ENCODE measurements around the gene SIRPA.

DNA sequence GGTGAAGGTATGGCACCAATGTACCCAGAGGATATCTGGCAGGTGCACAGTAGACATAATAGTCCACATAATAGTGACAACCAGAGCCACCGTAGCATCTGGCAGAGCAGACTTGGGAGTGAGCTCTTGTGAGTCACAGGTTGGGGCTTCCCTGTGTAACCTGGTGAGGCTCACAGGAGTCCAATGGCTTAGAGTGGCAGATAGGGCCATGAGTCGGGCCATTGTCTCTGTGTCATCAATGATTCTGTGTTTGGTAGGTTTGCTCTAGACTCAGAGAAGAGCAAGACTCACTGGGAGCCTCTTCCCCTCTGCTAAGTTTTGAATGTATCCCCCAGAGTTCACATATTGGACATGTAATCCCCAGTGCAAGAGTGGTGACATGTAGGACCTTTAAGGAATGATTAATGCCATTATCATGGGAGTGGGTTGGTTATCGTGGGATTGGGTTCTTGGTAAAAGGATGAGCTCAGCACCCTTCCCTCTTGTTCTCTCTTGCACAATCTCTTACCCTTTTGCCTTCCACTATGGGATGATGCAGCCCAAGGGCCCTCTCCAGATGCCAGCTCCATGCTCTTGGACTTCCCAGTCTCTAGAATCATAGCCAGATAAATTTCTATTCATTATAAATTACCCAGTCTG is 22.6 kb upstream of the SIRPA start:
- TF ChIP-seq NFYB (IDR thresholded peaks at IDR 0.05; ENCODE audit: insufficient read depth, low read depth, low read length) = no peak
- no peak for TF ChIP-seq BRCA1 (IDR thresholded peaks at IDR 0.05; ENCODE audit: low read depth, low read length)
- TF ChIP-seq, protein P1, sequence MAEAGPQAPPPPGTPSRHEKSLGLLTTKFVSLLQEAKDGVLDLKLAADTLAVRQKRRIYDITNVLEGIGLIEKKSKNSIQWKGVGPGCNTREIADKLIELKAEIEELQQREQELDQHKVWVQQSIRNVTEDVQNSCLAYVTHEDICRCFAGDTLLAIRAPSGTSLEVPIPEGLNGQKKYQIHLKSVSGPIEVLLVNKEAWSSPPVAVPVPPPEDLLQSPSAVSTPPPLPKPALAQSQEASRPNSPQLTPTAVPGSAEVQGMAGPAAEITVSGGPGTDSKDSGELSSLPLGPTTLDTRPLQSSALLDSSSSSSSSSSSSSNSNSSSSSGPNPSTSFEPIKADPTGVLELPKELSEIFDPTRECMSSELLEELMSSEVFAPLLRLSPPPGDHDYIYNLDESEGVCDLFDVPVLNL (IDR thresholded peaks at IDR 0.05; ENCODE audit: low read depth, low read length) = no peak
- TF ChIP-seq, protein P2, sequence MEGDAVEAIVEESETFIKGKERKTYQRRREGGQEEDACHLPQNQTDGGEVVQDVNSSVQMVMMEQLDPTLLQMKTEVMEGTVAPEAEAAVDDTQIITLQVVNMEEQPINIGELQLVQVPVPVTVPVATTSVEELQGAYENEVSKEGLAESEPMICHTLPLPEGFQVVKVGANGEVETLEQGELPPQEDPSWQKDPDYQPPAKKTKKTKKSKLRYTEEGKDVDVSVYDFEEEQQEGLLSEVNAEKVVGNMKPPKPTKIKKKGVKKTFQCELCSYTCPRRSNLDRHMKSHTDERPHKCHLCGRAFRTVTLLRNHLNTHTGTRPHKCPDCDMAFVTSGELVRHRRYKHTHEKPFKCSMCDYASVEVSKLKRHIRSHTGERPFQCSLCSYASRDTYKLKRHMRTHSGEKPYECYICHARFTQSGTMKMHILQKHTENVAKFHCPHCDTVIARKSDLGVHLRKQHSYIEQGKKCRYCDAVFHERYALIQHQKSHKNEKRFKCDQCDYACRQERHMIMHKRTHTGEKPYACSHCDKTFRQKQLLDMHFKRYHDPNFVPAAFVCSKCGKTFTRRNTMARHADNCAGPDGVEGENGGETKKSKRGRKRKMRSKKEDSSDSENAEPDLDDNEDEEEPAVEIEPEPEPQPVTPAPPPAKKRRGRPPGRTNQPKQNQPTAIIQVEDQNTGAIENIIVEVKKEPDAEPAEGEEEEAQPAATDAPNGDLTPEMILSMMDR (IDR thresholded peaks at IDR 0.05 in 2 of 3, conservative IDR thresholded peaks at IDR 0.05 in 1 of 3; ENCODE audit: control insufficient read depth in 2 of 3, extremely low read depth in 1 of 3, insufficient read depth in 1 of 3, low read depth in 3 of 3, low read length in 3 of 3) = no peak
- no peak for TF ChIP-seq CHD1 (IDR thresholded peaks at IDR 0.05; ENCODE audit: low read depth, low read length)
- TF ChIP-seq EZH2 (IDR thresholded peaks at IDR 0.05; ENCODE audit: borderline replicate concordance, control insufficient read depth, low read depth, low read length) = no peak
- TF ChIP-seq SIN3A (IDR thresholded peaks at IDR 0.05; ENCODE audit: low read depth, low read length) = no peak
- no peak for TF ChIP-seq POLR2AphosphoS5 (IDR thresholded peaks at IDR 0.05; ENCODE audit: low read length)

All from GM12878 (cell line).